Measurements from ENCODE around the gene SDK1.

DNA sequence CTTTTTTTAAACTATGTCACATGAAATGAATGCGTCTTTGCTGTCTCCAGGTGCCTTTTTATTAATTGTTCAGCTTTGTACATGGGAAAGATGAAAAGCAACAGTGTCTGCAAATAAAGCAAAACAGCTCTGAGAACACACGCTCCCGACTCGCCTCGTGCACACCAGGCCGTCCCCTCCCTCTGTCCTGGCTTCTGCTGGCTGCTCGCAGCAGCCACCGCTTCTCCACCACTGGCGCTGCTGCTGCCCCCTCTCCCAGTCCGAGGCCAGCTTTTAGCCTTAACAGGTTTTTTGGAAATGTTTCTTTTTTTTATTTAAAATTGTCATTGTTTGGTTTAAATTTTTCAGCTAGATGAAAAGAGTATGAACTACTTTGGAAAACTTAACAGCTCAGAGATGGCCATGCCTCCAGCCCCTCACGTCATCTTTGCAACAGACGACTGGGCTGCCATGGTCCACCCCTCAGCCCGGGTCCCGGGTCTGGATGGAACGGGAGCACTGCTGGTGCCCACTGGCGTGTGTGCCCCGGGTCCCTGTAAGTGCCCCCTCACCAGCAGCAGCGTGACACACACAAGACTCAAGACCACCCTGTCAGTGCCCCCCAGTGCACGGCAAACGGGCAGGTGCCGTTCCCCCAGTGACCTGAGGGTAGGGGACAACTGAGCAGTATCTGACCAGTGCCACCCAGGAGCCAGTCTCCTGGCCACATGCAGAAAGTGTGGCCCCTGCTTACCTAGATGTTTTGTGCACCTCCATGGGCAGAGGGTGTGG lies 965.4 kb downstream of the SDK1 start:
- TF ChIP-seq, protein P1, sequence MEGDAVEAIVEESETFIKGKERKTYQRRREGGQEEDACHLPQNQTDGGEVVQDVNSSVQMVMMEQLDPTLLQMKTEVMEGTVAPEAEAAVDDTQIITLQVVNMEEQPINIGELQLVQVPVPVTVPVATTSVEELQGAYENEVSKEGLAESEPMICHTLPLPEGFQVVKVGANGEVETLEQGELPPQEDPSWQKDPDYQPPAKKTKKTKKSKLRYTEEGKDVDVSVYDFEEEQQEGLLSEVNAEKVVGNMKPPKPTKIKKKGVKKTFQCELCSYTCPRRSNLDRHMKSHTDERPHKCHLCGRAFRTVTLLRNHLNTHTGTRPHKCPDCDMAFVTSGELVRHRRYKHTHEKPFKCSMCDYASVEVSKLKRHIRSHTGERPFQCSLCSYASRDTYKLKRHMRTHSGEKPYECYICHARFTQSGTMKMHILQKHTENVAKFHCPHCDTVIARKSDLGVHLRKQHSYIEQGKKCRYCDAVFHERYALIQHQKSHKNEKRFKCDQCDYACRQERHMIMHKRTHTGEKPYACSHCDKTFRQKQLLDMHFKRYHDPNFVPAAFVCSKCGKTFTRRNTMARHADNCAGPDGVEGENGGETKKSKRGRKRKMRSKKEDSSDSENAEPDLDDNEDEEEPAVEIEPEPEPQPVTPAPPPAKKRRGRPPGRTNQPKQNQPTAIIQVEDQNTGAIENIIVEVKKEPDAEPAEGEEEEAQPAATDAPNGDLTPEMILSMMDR (IDR thresholded peaks at IDR 0.05 in 2 of 3, conservative IDR thresholded peaks at IDR 0.05 in 1 of 3; ENCODE audit: control insufficient read depth in 2 of 3, extremely low read depth in 1 of 3, insufficient read depth in 1 of 3, low read depth in 3 of 3, low read length in 3 of 3) = no peak
- no peak for TF ChIP-seq POLR2AphosphoS5 (IDR thresholded peaks at IDR 0.05; ENCODE audit: low read length)
- TF ChIP-seq SP1 (IDR thresholded peaks at IDR 0.05; ENCODE audit: low read depth, low read length) = no peak
- TF ChIP-seq POLR2A (IDR thresholded peaks at IDR 0.05; ENCODE audit: low read depth, low read length) = no peak
- TF ChIP-seq EP300 (IDR thresholded peaks at IDR 0.05; ENCODE audit: borderline replicate concordance in 1 of 2, control insufficient read depth in 1 of 2, low read depth in 2 of 2, low read length in 2 of 2) = no peak
- no peak for TF ChIP-seq CBX3 (IDR thresholded peaks at IDR 0.05; ENCODE audit: borderline replicate concordance, low read depth)
- TF ChIP-seq SMC3 (IDR thresholded peaks at IDR 0.05; ENCODE audit: borderline replicate concordance, low read length) = no peak
- no peak for TF ChIP-seq BCL11A (IDR thresholded peaks at IDR 0.05; ENCODE audit: low read depth, low read length)
- no peak for TF ChIP-seq KAT2A (conservative IDR thresholded peaks at IDR 0.05; ENCODE audit: control insufficient read depth, low read depth, low read length)
- TF ChIP-seq ZZZ3 (IDR thresholded peaks at IDR 0.05; ENCODE audit: control insufficient read depth, insufficient read length, low read depth) = no peak

Measured in GM12878 (cell line).